Loucy (cell line): ENCODE data around the gene C6orf136.

Experiments used
- CTCF ChIP-seq: fragments of 200-600 bp; sonication (generic); conservative IDR thresholded peaks from 2 replicates; pipeline ENCODE4 v1.5.1; 2014; ENCODE audit warnings: mild to moderate bottlenecking, antibody characterized with exemption, low read length
- EZH2phosphoT487 ChIP-seq: fragments of 200-600 bp; IDR thresholded peaks from 2 replicates; pipeline ENCODE4 v1.6.1; 2018; ENCODE audit warnings: antibody characterized with exemption, mild to moderate bottlenecking, moderate library complexity, borderline replicate concordance

- TF ChIP-seq CTCF = no peak
- no peak for TF ChIP-seq EZH2phosphoT487
Measured at GRCh38 chr6:30646450-30647241, at the start of gene C6orf136.
